Measurements from ENCODE around the gene AMACR.
A peak's percentile ranks its signal among the peaks of the same experiment; 100 is the strongest.

Gene AMACR

DNA sequence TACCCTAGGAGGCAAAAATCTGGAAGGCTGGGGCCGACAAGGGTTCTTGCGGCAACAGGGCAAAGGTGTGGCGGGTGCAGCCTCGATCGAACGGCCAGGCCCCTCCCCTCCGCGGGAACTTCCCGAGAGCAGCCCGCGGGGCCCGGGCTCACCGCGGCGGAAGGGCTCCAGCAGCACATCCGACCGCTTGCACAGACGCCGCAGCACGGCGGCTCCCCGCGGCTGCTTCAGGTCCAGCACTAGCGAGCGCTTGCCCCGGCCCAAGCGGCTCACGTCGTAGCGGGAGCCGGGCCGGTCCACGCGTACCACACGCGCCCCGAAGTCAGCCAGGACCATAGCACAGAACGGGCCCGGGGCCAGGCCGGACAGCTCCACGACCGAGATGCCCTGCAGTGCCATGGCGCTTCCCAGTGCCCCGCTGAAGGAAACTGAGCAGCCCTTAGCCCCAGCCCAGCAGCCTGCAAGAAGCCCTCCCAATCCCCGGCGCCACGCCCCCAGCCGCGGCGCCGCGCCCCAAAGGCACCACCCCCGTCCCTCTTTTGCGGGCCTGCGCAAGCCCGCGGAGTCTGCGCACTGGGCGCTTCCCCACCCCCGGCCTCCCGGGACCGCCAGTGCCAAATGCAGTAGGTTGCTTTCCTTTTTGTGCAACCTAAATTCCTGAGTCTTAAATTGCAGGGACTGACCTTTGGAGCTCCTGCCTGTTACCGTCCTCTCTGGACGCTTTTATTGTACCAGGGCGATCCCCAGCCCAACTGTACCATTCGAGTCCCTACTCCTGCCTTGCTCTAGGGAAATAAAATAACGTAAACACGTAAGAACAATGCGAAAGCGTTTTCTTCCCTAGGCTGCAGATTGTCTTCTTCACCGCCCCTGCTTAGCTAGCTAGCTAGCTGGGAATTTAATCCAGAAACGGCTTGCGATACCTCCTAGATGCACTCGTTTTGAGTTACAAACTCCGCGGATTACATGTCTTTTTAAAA lies at the start of gene AMACR:
AMACR (minus strand) TSS at position 430 of the 980 bp plus-strand sequence; CDS start at position 399, 31 bp downstream.
- no peaks in the 10 kb centered on the region for H3K4me1 ChIP-seq (ENCODE audit: insufficient read depth, insufficient read length)
- TF ChIP-seq YY1 (IDR thresholded peaks at IDR 0.05; ENCODE audit: insufficient read depth, insufficient read length) (no peak), ZNF274 (IDR thresholded peaks at IDR 0.05; ENCODE audit: low read depth, low read length) (no peak), SUZ12 (IDR thresholded peaks at IDR 0.05; ENCODE audit: extremely low read depth, insufficient read depth, insufficient read length) (no peak)
- H3K4me3 ChIP-seq (ENCODE audit: insufficient read length, low read depth), result peak within 1 kb of the TSS; percentile 67
- peaks cover 9% of the 10 kb centered on the region for H3K36me3 ChIP-seq (ENCODE audit: insufficient read depth, insufficient read length, low read length)
- DNase-seq (ENCODE audit: low read depth, low spot score), result peak; percentile 80
- no peaks in the 10 kb centered on the region for H3K9me3 ChIP-seq (ENCODE audit: insufficient read depth, low read length)
- peak within 1 kb of the TSS; percentile 91 for H3K9ac ChIP-seq (ENCODE audit: insufficient read length, low read depth)
- H3K27me3 ChIP-seq (ENCODE audit: insufficient read depth, insufficient read length), result no peaks in the 10 kb centered on the region

GRCh38 chr5:34057569-34057968 lies 49.7 kb upstream of the AMACR start:
- no peak for TF ChIP-seq ZNF274 (IDR thresholded peaks at IDR 0.05; ENCODE audit: low read depth, low read length)
- no peak for TF ChIP-seq SUZ12 (IDR thresholded peaks at IDR 0.05; ENCODE audit: extremely low read depth, insufficient read depth, insufficient read length)
- no peak for TF ChIP-seq YY1 (IDR thresholded peaks at IDR 0.05; ENCODE audit: insufficient read depth, insufficient read length)
- Histone ChIP-seq H3K4me3 (ENCODE audit: insufficient read length, low read depth) (no peak overlapping the region), H3K27me3 (ENCODE audit: insufficient read depth, insufficient read length) (no peaks in the 10 kb centered on the region), H3K9me3 (ENCODE audit: insufficient read depth, low read length) (peaks cover 8% of the 10 kb centered on the region; the same call in 1 of the 2 replicates), H3K4me1 (ENCODE audit: insufficient read depth, insufficient read length) (no peaks in the 10 kb centered on the region), H3K9ac (ENCODE audit: insufficient read length, low read depth) (no peak overlapping the region), H3K36me3 (ENCODE audit: insufficient read depth, insufficient read length, low read length) (no peaks in the 10 kb centered on the region)
- no peak for DNase-seq (ENCODE audit: low read depth, low spot score)

GRCh38 chr5:34057118-34057517 lies 49.3 kb upstream of the AMACR start:
- Histone ChIP-seq H3K27me3 (ENCODE audit: insufficient read depth, insufficient read length) (no peaks in the 10 kb centered on the region), H3K9ac (ENCODE audit: insufficient read length, low read depth) (no peak overlapping the region), H3K4me3 (ENCODE audit: insufficient read length, low read depth) (no peak overlapping the region), H3K9me3 (ENCODE audit: insufficient read depth, low read length) (peaks cover 8% of the 10 kb centered on the region; the same call in 1 of the 2 replicates), H3K4me1 (ENCODE audit: insufficient read depth, insufficient read length) (no peaks in the 10 kb centered on the region), H3K36me3 (ENCODE audit: insufficient read depth, insufficient read length, low read length) (no peaks in the 10 kb centered on the region)
- no peak for TF ChIP-seq SUZ12 (IDR thresholded peaks at IDR 0.05; ENCODE audit: extremely low read depth, insufficient read depth, insufficient read length)
- TF ChIP-seq YY1 (IDR thresholded peaks at IDR 0.05; ENCODE audit: insufficient read depth, insufficient read length), result no peak
- TF ChIP-seq ZNF274 (IDR thresholded peaks at IDR 0.05; ENCODE audit: low read depth, low read length), result no peak
- DNase-seq (ENCODE audit: low read depth, low spot score), result no peak

- no peaks in the 10 kb centered on the region for H3K9me3 ChIP-seq (ENCODE audit: insufficient read depth, low read length)
- no peak overlapping the region for H3K4me3 ChIP-seq (ENCODE audit: insufficient read length, low read depth)
- DNase-seq (ENCODE audit: low read depth, low spot score), result no peak
- H3K9ac ChIP-seq (ENCODE audit: insufficient read length, low read depth), result no peak overlapping the region
- H3K27me3 ChIP-seq (ENCODE audit: insufficient read depth, insufficient read length), result no peaks in the 10 kb centered on the region
- H3K36me3 ChIP-seq (ENCODE audit: insufficient read depth, insufficient read length, low read length), result no peaks in the 10 kb centered on the region
- TF ChIP-seq ZNF274 (IDR thresholded peaks at IDR 0.05; ENCODE audit: low read depth, low read length) (no peak), SUZ12 (IDR thresholded peaks at IDR 0.05; ENCODE audit: extremely low read depth, insufficient read depth, insufficient read length) (no peak), YY1 (IDR thresholded peaks at IDR 0.05; ENCODE audit: insufficient read depth, insufficient read length) (no peak)
- no peaks in the 10 kb centered on the region for H3K4me1 ChIP-seq (ENCODE audit: insufficient read depth, insufficient read length)
Observed at GRCh38 chr5:34055667-34056066, 47.8 kb upstream of the AMACR start.

DNA sequence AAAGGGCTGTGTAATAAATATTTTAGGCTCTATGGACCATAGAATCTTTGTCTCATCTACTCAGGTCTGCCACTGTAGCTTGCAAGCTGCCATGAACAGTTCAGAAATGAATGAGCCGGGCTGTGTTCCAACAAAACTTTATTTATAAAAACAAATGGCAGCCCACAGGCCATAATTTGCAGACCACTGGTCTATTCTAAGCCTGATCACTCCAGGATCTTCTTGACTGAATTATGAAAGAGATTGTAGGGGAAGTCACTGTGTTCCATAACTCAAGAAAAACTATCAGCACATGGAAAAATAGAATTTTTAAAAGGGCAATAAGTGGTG lies 46.5 kb upstream of the AMACR start:
- no peaks in the 10 kb centered on the region for H3K36me3 ChIP-seq (ENCODE audit: insufficient read depth, insufficient read length, low read length)
- no peak for DNase-seq (ENCODE audit: low read depth, low spot score)
- TF ChIP-seq SUZ12 (IDR thresholded peaks at IDR 0.05; ENCODE audit: extremely low read depth, insufficient read depth, insufficient read length) (no peak), YY1 (IDR thresholded peaks at IDR 0.05; ENCODE audit: insufficient read depth, insufficient read length) (no peak), ZNF274 (IDR thresholded peaks at IDR 0.05; ENCODE audit: low read depth, low read length) (no peak)
- H3K9ac ChIP-seq (ENCODE audit: insufficient read length, low read depth), result no peak overlapping the region
- H3K27me3 ChIP-seq (ENCODE audit: insufficient read depth, insufficient read length), result no peaks in the 10 kb centered on the region
- H3K4me3 ChIP-seq (ENCODE audit: insufficient read length, low read depth), result no peak overlapping the region
- H3K4me1 ChIP-seq (ENCODE audit: insufficient read depth, insufficient read length), result no peaks in the 10 kb centered on the region
- H3K9me3 ChIP-seq (ENCODE audit: insufficient read depth, low read length), result no peaks in the 10 kb centered on the region

- H3K4me3 ChIP-seq (ENCODE audit: insufficient read length, low read depth), result no peak overlapping the region
- no peaks in the 10 kb centered on the region for H3K9me3 ChIP-seq (ENCODE audit: insufficient read depth, low read length)
- DNase-seq (ENCODE audit: low read depth, low spot score), result no peak
- no peaks in the 10 kb centered on the region for H3K27me3 ChIP-seq (ENCODE audit: insufficient read depth, insufficient read length)
- TF ChIP-seq SUZ12 (IDR thresholded peaks at IDR 0.05; ENCODE audit: extremely low read depth, insufficient read depth, insufficient read length), result no peak
- no peak overlapping the region for H3K9ac ChIP-seq (ENCODE audit: insufficient read length, low read depth)
- no peaks in the 10 kb centered on the region for H3K36me3 ChIP-seq (ENCODE audit: insufficient read depth, insufficient read length, low read length)
- no peaks in the 10 kb centered on the region for H3K4me1 ChIP-seq (ENCODE audit: insufficient read depth, insufficient read length)
Observed at GRCh38 chr5:34053571-34054399, 45.9 kb upstream of the AMACR start.

DNA sequence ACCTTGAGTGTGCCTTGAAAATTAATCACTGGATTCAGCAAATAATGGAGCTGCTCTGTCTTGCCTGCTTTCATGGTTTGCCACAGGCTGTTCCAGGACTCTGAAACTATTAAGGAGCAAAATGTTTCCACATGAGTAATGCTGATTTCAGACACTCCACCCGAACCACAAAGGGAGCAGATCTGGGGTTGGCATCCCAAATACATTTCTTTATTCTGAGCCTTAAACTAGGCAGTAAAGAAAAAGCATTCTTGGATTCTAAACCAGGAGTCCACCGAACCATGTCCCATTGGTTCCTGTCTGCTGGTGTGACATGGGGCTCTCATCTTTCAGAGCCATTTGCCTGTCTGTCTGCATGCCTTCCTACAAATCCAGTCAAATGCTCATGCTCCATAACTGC lies 45.3 kb upstream of the AMACR start:
- Histone ChIP-seq H3K36me3 (ENCODE audit: insufficient read depth, insufficient read length, low read length) (no peaks in the 10 kb centered on the region), H3K9ac (ENCODE audit: insufficient read length, low read depth) (no peak overlapping the region), H3K27me3 (ENCODE audit: insufficient read depth, insufficient read length) (no peaks in the 10 kb centered on the region), H3K9me3 (ENCODE audit: insufficient read depth, low read length) (no peaks in the 10 kb centered on the region), H3K4me3 (ENCODE audit: insufficient read length, low read depth) (no peak overlapping the region), H3K4me1 (ENCODE audit: insufficient read depth, insufficient read length) (no peaks in the 10 kb centered on the region)
- TF ChIP-seq ZNF274 (IDR thresholded peaks at IDR 0.05; ENCODE audit: low read depth, low read length) (no peak), YY1 (IDR thresholded peaks at IDR 0.05; ENCODE audit: insufficient read depth, insufficient read length) (no peak), SUZ12 (IDR thresholded peaks at IDR 0.05; ENCODE audit: extremely low read depth, insufficient read depth, insufficient read length) (no peak)
- no peak for DNase-seq (ENCODE audit: low read depth, low spot score)
